ENCODE data around the gene MAGEA9B.
"Not testable (repeated sequence)": the region's sequence is repeated elsewhere in the genome, so short reads cannot be mapped to it uniquely, and the experiment has no call there.

MAGEA9B gene, protein sequence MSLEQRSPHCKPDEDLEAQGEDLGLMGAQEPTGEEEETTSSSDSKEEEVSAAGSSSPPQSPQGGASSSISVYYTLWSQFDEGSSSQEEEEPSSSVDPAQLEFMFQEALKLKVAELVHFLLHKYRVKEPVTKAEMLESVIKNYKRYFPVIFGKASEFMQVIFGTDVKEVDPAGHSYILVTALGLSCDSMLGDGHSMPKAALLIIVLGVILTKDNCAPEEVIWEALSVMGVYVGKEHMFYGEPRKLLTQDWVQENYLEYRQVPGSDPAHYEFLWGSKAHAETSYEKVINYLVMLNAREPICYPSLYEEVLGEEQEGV

GRCh38 chrX:149587359-149587758 lies at the start of gene MAGEA9B:
MAGEA9B (minus strand) TSS chrX:149587459; CDS start chrX:149583179, 4,280 bp downstream.
- DNase-seq = not testable (repeated sequence)

- no peak for DNase-seq
Observed at GRCh38 chrX:149633511-149633910, 46.3 kb upstream of the MAGEA9B start.

- DNase-seq = peak; percentile 2
Observed at GRCh38 chrX:149631234-149632165, 44.2 kb upstream of the MAGEA9B start, which contains the start of gene TMEM185A. TMEM185A (minus strand) TSS chrX:149631792; CDS start chrX:149631580, 212 bp downstream.

GRCh38 chrX:149630681-149631233 lies 43.5 kb upstream of the MAGEA9B start:
- no peak for DNase-seq

GRCh38 chrX:149629730-149630387 lies 42.6 kb upstream of the MAGEA9B start:
- no peak for DNase-seq

DNA sequence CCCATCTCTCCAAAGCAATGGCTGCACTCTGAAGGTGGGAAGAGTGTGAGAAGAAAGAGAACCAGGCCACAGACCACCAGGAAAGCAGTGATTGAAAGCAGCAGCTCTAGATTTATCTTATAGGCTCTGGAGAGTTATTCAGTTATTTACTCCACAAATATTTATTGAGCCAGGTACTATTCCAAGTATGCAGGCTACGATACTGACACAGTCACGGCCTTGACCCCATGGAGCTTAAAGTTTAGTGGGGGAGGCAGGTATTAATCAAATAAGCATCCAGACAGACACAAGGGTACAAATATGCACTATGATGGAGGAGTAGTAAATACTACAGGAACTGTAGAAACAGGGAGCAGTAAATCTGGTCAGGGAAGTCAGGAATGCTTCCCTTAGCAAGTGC lies 41.5 kb upstream of the MAGEA9B start:
- no peak for DNase-seq

DNA sequence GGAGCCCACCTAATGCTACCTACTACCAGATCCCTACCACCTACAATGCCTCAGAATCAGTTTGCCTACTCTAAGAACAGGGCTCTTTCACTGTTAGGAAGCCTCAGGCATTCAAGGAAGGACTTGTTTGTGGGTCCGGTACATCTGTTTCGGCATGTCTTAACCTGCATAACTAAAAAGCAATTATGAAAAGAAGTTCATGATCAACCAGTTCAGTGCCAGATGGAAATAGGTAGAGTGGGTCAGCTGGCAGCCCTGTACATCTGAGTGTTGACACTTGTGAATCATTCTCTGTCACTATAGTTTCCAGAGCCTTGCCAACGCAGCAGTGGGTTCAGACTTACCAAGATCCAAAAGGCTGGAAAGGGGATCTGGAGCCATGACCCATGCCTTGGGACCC lies 41.0 kb upstream of the MAGEA9B start:
- DNase-seq = no peak

DNA sequence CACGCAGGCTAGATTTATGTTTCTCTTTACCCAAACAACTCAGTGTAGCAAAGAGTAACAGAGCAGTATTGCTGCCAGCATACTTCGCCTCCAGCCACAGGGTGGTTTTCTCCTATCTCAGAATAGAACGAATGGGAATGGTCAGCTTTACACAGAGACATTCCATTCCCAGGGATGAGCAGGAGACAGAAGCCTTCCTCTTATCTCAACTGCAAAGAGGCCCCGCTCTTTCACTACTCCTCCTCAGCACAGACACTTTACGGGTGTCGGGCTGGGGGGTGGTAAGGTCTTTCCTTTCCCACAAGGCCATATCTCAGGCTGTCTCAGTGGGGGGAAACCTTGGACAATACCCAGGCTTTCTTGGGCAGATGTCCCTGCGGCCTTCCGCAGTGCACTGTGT lies 39.6 kb upstream of the MAGEA9B start:
- not testable (repeated sequence) for DNase-seq

DNA sequence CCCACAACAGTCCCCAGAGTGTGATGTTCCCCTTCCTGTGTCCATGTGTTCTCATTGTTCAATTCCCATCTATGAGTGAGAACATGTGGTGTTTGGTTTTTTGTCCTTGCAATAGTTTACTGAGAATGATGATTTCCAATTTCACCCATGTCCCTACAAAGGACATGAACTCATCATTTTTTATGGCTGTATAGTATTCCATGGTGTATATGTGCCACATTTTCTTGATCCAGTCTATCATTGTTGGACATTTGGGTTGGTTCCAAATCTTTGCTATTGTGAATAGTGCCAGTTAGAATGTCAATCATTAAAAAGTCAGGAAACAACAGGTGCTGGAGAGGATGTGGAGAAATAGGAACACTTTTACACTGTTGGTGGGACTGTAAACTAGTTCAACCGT lies 32.4 kb upstream of the MAGEA9B start:
- not testable (repeated sequence) for DNase-seq

- DNase-seq = no peak
Observed at GRCh38 chrX:149618871-149619270, 31.6 kb upstream of the MAGEA9B start.

DNA sequence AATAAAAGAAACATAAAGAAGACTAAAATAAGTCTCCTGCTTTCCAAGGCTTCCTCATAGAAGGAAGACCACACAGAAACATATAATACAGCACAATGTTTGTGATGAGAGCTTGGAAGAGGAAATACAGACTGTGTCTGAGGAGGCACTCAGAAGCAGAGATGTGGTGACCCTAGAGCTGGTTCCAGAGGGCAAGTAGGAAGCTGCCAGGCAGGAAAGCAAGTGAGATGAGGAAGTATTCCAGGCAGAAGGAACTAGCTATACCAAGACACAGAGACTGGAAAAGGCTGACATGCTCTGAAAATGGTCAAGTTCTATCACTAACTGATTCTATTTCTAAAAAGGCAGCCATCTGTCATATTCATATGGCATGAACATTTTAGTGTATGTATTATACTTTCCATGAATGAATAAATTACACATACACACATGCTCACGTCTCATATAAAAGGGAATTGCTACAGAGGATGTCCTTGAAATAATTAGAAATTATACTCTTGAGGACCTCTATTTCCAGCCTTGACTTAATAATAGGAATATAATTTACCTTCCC lies 24.4 kb upstream of the MAGEA9B start:
- DNase-seq = no peak

GRCh38 chrX:149610511-149610910 lies 23.3 kb upstream of the MAGEA9B start:
- DNase-seq = no peak

- no peak for DNase-seq
Observed at GRCh38 chrX:149607699-149608098, 20.4 kb upstream of the MAGEA9B start.

DNA sequence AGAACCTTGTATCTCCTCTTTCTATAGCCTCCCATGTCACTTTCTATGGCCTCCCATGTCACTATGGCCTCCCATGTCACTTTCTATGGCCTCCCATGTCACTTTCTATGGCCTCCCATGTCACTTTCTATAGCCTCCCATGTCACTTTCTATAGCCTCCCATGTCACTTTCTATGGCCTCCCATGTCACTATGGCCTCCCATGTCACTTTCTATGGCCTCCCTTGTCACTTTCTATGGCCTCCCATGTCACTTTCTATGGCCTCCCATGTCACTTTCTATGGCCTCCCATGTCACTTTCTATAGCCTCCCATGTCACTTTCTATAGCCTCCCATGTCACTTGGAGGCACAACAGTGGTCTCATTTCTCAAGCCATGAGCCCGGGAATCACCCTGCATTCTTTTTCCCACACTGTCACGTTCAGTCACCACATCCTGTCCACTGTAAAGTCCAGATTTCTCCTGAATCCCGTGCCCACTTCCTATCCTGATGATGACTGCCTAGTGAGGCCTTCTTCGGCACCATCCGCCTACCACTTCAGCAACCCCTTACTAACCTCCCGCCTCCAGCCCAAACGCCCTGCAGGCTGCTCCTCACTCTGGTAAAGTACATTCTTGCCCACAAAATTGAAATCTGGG lies 18.1 kb upstream of the MAGEA9B start:
- not testable (repeated sequence) for DNase-seq

DNA sequence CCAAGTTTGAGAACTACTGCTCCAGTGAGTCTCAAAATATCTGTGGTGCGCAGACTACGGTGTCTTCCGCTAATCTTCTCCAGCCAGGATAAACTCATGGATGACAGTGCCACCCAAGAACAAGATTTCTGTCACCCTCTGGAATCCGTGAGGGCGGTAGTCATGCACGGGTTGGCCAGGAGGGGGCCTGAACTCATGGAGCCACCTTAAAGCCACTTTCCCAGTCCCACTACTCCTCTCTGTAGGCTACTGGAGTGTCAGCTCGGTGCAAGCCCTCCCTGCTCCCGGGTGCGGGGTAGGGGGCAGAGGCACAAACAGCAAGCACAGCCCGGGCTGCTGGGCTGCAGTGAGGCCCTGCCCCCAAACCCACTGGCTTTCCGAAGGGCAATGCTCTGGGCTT lies 11.3 kb upstream of the MAGEA9B start:
- DNase-seq = not testable (repeated sequence)

- DNase-seq = not testable (repeated sequence)
Observed at GRCh38 chrX:149595943-149596342, 8.7 kb upstream of the MAGEA9B start.

- not testable (repeated sequence) for DNase-seq
Observed at GRCh38 chrX:149595214-149595613, 8.0 kb upstream of the MAGEA9B start, which contains the start of gene HSFX2. HSFX2 (minus strand) TSS chrX:149595314; CDS start chrX:149594700, 614 bp downstream.

DNA sequence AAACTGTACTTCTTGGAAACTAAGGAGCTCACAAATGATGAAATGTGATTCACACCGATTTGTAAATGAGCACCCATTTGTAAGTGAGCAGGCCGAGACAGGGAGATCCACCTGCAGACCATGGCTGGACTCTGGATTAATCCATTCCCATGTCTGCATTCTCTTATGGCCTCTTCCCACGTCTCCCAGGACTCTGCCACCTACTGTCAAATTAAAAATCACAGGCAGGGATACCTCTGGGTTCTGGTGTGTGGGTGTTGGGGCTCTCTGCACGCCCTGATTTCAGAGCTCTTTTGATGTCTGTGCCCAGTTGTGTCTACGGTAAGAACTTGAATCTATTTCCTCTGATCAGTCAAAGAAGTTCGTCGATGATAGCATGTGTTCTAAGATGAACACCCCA lies 3.7 kb upstream of the MAGEA9B start:
- not testable (repeated sequence) for DNase-seq

DNA sequence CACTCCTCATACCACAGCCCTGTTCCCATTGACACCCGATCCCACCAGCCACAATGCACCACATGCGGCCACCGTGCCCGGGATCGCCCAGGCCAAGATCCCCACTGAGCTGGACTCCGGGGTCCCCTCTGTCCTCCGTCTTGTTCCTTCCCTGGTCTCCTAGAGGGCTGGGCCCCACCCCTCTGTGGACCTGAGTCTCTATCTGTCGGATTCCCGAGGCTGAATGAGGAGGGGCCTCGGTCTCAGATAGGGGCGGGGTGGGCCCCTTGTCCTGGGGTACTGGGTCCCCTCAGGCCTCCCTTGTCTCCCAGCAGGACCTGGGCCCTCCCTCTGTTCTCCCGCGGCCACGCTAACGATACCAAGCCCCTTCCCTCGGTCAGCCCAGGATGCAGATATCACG lies 1.6 kb downstream of the MAGEA9B start:
- not testable (repeated sequence) for DNase-seq

DNA sequence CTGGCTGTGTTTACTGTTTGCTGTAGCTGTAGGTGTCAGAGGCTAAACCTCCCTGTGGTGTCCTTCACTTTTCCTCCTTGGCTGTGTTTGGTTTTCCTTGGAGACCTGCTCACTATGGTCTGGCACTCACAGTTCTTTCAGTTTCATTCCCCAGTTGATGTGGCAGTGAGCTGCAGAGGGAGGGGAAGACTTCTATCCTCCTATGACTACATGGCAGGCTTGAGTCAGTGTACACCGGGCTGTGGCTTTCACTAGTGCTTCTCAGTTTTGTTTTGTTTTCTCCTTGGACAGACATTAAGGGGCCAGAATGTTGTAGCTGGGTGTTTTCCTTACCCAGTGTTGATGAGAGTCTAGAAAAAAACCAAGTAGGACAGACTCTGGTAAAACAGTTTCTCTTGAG lies 13.8 kb downstream of the MAGEA9B start:
- not testable (repeated sequence) for DNase-seq

DNA sequence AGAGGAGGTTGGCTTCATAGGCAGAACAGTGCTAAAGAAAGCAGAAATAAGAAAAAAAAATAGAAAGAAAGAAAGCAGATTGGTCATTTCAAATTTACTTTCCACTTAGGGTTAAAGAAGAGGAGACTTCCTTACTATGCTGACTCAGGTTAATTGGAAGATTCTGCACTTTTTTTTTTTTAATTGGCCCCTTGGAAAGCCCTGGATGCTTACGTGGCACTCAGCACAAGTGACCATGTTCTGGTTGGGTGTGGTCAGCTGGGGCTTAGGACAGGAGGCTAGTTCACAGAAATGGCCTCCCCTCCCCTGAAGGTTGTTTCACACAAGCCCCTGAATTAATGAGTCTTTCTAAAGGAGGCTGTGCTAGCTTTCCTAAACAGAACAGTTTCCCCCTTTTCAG lies 14.5 kb downstream of the MAGEA9B start:
- DNase-seq = no peak

DNA sequence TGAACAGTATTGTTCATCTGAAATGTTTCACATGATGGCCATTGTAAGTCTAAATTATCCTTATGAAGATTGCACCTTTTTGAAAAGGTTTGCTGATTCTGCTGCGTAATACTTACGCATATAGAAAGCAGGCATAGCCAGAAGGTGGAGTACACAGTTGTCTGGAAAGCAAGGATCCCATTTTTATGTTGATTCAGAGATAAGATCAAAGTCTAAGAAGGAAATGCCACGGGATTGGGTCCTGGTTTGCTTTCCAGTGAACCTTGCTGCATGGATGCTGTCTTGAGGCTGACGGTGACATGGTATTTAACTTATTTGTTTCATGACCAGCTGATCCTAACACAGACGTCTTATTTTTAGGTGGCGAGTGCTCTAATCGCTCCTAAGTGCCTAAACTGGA lies 15.5 kb downstream of the MAGEA9B start:
- no peak for DNase-seq
